Measurements from ENCODE around the gene USPL1. TPM values are rescaled to one million over a fixed set of nuclear protein-coding genes. Genes with fewer than 3 reads are reported as not detected.

The USPL1 gene
- total RNA-seq, 4 donors from 2014 or later = 23.6 to 31.0 (median 27.5) TPM

GRCh38 chr13:30700364-30700763 is 82.6 kb downstream of the USPL1 start:
- no peak overlapping the region for H3K4me3 ChIP-seq (replicated peaks in 1 of 3)
- H3K27ac ChIP-seq = no peak overlapping the region
- no peak for DNase-seq
- intact Hi-C loops (cut with DNase I) = no loop called here
- 74 to 76% methylated on average over 5 of the region's 5 CpGs for WGBS, 2 donors
- no peaks in the 10 kb centered on the region for H3K36me3 ChIP-seq
- no peaks in the 10 kb centered on the region for H3K27me3 ChIP-seq
- H3K4me1 ChIP-seq = peaks cover 0 to 6% of the 10 kb centered on the region in 2 donors
- TF ChIP-seq POLR2A (IDR thresholded peaks at IDR 0.05) (no peak), CTCF (IDR thresholded peaks at IDR 0.05) (no peak)
- no peaks in the 10 kb centered on the region for H3K9me3 ChIP-seq

- Histone ChIP-seq H3K9me3 (no peaks in the 10 kb centered on the region), H3K27me3 (no peaks in the 10 kb centered on the region), H3K36me3 (no peaks in the 10 kb centered on the region), H3K4me1 (no peaks in the 10 kb centered on the region), H3K27ac (no peak overlapping the region), H3K4me3 (replicated peaks in 1 of 3) (no peak overlapping the region)
- TF ChIP-seq POLR2A (IDR thresholded peaks at IDR 0.05) (no peak), CTCF (IDR thresholded peaks at IDR 0.05) (no peak)
- intact Hi-C loops (cut with DNase I) = no loop called here
- no peak for DNase-seq
- 88 to 90% methylated on average over 4 of the region's 4 CpGs for WGBS, 2 donors
Measured at GRCh38 chr13:30702006-30702405, 84.3 kb downstream of the USPL1 start.

- H3K4me1 ChIP-seq = no peaks in the 10 kb centered on the region
- no peak for DNase-seq
- 63 to 77% methylated on average over 5 to 6 of the region's 6 CpGs for WGBS, 2 donors
- H3K9me3 ChIP-seq = no peaks in the 10 kb centered on the region
- no peaks in the 10 kb centered on the region for H3K36me3 ChIP-seq
- intact Hi-C loops (cut with DNase I) = no loop called here
- H3K27ac ChIP-seq = no peak overlapping the region
- TF ChIP-seq CTCF (IDR thresholded peaks at IDR 0.05) (no peak), POLR2A (IDR thresholded peaks at IDR 0.05) (no peak)
- H3K4me3 ChIP-seq (replicated peaks in 1 of 3) = no peak overlapping the region
- H3K27me3 ChIP-seq = no peaks in the 10 kb centered on the region
Measured at GRCh38 chr13:30704596-30704995, 86.9 kb downstream of the USPL1 start.

- Histone ChIP-seq H3K27ac (no peak overlapping the region), H3K4me1 (no peaks in the 10 kb centered on the region), H3K4me3 (replicated peaks in 1 of 3) (no peak overlapping the region), H3K36me3 (no peaks in the 10 kb centered on the region), H3K27me3 (no peaks in the 10 kb centered on the region), H3K9me3 (no peaks in the 10 kb centered on the region)
- TF ChIP-seq POLR2A (IDR thresholded peaks at IDR 0.05) = no peak
- no peak for TF ChIP-seq CTCF (IDR thresholded peaks at IDR 0.05)
- WGBS, 2 donors = 74 to 93% methylated on average over 4 of the region's 4 CpGs
- DNase-seq = no peak
- intact Hi-C loops (cut with DNase I) = no loop called here
Measured at GRCh38 chr13:30705680-30706079, 88.0 kb downstream of the USPL1 start.

GRCh38 chr13:30708541-30708940 is 90.8 kb downstream of the USPL1 start:
- H3K36me3 ChIP-seq = no peaks in the 10 kb centered on the region
- no peak overlapping the region for H3K27ac ChIP-seq
- DNase-seq = no peak
- no peaks in the 10 kb centered on the region for H3K27me3 ChIP-seq
- no peaks in the 10 kb centered on the region for H3K9me3 ChIP-seq
- H3K4me3 ChIP-seq (replicated peaks in 1 of 3) = no peak overlapping the region
- intact Hi-C loops (cut with DNase I) = no loop called here
- no peak for TF ChIP-seq CTCF (IDR thresholded peaks at IDR 0.05)
- TF ChIP-seq POLR2A (IDR thresholded peaks at IDR 0.05) = no peak
- no peaks in the 10 kb centered on the region for H3K4me1 ChIP-seq
- 61 to 66% methylated on average over 3 of the region's 3 CpGs for WGBS, 2 donors

Small RNA genes within 50 kb of the gene (small RNA-seq; reads per million reads assigned to genes)
- not detected for gene RF00017

Other genes starting within 250 kb of the USPL1 start
- not detected for gene UBE2L5, start 195.4 kb upstream of the USPL1 start, total RNA-seq
- gene HMGB1, start 152.0 kb upstream of the USPL1 start, total RNA-seq = 100 to 1,000 TPM; 255 to 467 (median 327) TPM
- gene ALOX5AP, start 117.6 kb downstream of the USPL1 start, total RNA-seq = 10 to 100 TPM in 1 of 4 donors, 1 to 10 TPM in 3; 3.6 to 13.4 (median 6.1) TPM